Mammary epithelial cell (primary cell): ENCODE data around the gene MAGI3.

Experiments
- EZH2 ChIP-seq: IDR thresholded peaks from 2 replicates; pipeline ENCODE4 v1.6.1; 2012; ENCODE audit warnings: low read length, inconsistent platforms, borderline replicate concordance
- TF ChIP-seq, protein P1 (sequence below), 2 donors: IDR thresholded peaks in 1 of 2; conservative IDR thresholded peaks in 1 of 2; 2 replicates each; pipeline ENCODE4 v1.5.1; 2011 to 2012; ENCODE audit warnings: inconsistent platforms in 2 of 2, low read length in 2 of 2, mild to moderate bottlenecking in 2 of 2, control low read depth in 1 of 2, low read depth in 1 of 2; ENCODE audit not compliant: insufficient read depth in 1 of 2; ENCODE audit errors: extremely low read depth in 1 of 2

DNA sequence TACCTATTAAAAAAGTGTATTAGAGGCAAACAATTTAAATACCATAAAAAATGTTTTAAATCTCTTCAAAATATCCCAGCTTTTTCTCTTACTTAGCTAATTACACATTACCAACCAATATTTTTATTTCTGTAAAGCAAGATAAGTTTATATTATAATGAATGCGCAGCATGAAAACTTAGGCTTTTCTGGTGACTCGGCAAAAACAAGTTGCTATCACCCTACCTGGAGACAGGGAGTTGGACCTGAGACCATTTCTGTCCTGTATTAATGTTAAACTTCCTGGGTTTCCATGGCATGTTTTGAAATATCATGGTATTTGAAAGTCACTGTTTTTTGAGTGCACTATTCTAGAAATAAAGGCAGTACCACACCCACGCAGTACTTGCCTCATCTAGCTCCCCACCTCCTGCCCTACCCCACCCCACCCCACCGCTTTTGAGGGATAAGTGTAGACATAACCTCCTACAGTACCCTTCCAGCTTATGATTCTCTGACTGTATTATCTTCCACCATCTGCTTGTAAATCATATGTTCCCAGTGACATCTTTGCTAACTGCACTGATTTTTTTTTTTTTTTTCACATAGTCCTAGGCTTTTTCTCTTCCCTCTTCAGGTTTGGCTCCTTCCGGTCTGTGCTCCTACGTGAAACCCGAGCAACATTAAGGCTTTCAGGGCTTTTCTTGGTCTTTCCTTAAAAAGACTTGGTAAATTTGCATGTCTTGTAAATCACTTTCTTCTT is 291.5 kb downstream of the MAGI3 start:
- TF ChIP-seq, protein P1, sequence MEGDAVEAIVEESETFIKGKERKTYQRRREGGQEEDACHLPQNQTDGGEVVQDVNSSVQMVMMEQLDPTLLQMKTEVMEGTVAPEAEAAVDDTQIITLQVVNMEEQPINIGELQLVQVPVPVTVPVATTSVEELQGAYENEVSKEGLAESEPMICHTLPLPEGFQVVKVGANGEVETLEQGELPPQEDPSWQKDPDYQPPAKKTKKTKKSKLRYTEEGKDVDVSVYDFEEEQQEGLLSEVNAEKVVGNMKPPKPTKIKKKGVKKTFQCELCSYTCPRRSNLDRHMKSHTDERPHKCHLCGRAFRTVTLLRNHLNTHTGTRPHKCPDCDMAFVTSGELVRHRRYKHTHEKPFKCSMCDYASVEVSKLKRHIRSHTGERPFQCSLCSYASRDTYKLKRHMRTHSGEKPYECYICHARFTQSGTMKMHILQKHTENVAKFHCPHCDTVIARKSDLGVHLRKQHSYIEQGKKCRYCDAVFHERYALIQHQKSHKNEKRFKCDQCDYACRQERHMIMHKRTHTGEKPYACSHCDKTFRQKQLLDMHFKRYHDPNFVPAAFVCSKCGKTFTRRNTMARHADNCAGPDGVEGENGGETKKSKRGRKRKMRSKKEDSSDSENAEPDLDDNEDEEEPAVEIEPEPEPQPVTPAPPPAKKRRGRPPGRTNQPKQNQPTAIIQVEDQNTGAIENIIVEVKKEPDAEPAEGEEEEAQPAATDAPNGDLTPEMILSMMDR (conservative IDR thresholded peaks at IDR 0.05 in 1 of 2, IDR thresholded peaks at IDR 0.05 in 1 of 2; ENCODE audit: extremely low read depth in 1 of 2, insufficient read depth in 1 of 2, low read depth in 1 of 2, low read length in 2 of 2) = no peak
- TF ChIP-seq EZH2 = no peak
